H54 (cell line): ENCODE measurements around the gene RBM18.

Experiments
- DNase-seq: peaks from one replicate; pipeline ENCODE4 v3.0.0; 2011; ENCODE audit warnings: low spot score, mixed read lengths; ENCODE audit not compliant: insufficient read length
- FAIRE-seq: peaks from 3 replicates; lab custom pipeline; 2011; peaks lifted over from hg19 to GRCh38; lab: Jason Lieb, UNC
- POLR2A ChIP-seq: IDR thresholded peaks from 2 replicates; pipeline ENCODE4 v1.6.1; 2011; ENCODE audit warnings: low read depth, mild to moderate bottlenecking, low read length

RBM18 gene

DNA sequence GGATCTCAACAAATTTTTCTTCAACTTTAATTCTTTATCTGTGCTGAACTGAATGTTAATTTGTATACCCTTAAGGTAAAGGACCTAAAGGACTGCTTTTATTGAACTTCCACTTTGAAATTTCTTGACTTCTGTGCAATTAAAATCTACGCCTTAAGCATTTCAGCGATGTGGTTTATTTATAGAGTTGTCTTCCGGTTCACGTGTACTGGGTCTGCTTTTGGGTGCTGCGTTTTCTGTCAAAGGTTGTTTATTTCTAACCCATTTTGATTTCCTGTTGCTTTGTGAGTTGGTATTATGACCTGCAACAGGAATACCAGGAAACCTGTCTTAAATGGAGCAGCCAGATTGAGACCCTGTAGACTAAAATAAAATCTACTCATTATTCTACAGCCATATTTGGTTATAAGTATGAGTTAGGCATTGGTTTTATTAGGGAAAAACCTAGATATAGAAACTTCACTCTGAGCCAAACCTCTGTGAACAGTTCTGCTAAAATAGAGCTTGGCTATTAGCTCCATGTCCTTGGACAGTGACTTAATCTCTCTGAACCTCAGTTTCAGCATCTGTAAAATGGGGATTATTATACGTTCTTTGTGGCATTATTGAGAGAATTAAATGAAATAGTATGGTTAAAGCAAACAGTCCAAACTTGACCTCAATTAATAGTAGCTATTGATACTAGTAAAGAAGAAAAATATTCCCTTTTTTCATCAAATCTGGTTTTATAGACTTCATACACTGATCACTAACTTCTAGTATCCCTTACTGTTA, 3.6 kb upstream of the RBM18 start:
- FAIRE-seq (no peak), DNase-seq (no peak)
- TF ChIP-seq POLR2A, result no peak

- FAIRE-seq, result peak; percentile 67
- peak; percentile 15 for DNase-seq
- no peak for TF ChIP-seq POLR2A
Measured at GRCh38 chr9:122265149-122265915, 692 bp upstream of the RBM18 start.

DNA sequence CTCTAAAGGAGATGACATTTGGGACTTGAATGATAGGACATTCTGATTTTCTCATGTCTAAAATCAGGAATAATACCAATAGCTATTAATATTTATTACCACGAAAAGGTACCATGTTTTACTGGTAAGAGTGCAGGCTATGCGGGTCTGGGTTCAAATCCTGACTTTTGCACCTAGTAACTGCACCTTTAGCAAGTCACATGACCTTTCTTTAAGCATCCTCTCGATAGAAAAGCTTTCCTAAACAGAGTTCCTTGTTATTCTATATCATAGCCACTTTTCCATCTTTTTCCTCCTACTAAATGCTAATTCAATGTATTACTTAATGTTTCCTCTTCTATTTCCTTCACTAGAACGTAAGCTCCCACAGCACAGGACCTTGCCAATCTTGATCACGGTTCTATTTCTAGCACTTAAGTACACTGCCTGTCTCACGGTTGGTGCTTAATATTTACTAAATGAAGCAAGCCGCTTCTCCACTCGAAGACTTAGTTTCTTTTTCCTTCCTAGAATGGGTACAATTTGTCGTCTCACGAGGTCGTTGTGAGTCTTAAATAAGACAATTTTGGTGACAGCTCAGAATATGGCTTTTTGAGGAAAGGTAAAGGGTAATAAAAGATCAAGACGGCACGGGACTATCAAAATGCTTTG, 816 bp downstream of the RBM18 start:
- TF ChIP-seq POLR2A, result no peak
- no peak for FAIRE-seq
- no peak for DNase-seq

DNA sequence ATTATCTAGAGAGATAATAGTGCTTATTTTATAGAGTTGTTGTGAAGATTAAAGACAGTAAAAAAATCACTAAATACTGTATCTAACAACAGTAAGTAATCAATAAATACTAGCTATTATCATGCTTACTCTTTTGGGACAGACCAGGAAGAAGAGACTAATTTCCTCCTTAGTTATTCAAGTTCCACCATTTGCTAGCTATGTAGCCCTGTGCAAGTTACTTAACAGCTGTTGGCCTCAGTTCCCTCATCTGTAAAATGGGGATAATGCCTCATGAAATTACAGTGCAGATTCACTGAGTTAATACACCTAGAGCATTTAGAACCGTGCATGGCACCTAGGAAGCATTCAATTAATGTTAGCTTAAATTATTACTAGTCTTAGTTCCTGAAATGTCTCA, 2.6 kb downstream of the RBM18 start:
- TF ChIP-seq POLR2A, result no peak

DNA sequence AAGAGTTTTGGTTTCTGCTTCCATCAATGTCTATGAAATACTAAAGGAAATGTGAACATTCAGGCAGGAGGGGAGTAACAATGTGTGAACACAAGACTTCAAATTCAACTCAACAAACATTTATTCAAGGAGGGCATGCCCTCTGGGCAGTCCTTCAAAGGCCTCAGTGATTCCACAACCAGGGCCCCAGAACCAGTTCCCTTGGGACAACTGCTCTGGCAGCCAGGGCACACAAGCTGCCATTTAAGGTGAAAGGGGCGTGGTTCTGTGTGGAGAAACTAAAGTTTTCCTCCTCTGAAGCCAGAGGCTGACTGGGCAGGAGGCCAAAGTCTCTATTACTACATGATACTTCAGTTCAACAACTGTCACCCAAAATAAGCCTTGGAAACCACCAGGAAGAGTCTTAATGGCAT, 3.2 kb downstream of the RBM18 start:
- no peak for TF ChIP-seq POLR2A
- DNase-seq (no peak), FAIRE-seq (no peak)

More for the DNA sequence above, 2.6 kb downstream of the RBM18 start:
- DNase-seq (no peak), FAIRE-seq (no peak)

DNA sequence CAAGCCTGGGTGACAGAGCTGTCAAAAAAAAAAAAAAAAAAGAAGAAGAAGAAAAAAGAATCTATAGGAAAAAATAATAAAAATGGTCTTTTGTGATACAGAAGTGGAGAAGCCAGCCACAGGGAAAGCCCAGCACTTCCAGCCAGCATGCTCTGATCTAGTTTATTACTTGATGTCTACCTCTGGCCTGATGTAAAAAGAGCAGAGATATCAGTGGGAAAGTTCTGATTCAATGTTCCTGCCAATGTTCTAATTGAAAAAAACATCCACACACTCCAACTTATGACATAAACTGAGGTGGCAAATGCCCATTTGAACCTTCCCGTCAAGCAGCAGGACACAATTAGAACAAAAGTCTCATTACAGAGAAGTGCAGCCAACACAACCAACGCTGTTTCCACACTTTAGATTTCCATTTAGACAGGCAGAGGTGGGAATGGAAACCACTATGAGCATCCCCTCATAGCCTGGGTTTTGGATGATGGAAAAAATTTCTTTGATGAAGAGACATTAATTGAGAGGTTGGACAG, 5.7 kb downstream of the RBM18 start:
- no peak for FAIRE-seq
- TF ChIP-seq POLR2A, result no peak
- no peak for DNase-seq

GRCh38 chr9:122256206-122256605, 8.4 kb downstream of the RBM18 start:
- no peak for DNase-seq
- FAIRE-seq, result no peak
- no peak for TF ChIP-seq POLR2A

DNA sequence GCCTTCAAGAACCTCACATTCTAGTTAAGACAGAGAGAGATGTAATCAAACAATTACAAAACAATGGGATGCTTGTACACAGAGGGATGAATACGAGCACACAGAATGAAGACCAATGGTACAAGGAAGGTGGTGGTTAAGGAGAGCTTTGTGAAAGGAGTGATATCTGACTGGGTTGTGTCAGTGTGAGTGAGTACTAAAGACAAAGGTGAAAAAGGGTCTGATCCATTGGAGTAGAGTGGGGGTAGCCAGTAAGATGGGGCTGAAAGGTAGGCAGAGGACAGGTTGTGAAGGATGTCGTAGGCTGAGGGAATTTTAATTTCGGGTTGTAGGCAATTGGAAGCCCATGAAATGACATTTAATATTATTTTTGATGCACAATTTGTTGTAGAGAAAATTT, 9.9 kb downstream of the RBM18 start:
- DNase-seq, result no peak
- TF ChIP-seq POLR2A, result no peak
- no peak for FAIRE-seq

DNA sequence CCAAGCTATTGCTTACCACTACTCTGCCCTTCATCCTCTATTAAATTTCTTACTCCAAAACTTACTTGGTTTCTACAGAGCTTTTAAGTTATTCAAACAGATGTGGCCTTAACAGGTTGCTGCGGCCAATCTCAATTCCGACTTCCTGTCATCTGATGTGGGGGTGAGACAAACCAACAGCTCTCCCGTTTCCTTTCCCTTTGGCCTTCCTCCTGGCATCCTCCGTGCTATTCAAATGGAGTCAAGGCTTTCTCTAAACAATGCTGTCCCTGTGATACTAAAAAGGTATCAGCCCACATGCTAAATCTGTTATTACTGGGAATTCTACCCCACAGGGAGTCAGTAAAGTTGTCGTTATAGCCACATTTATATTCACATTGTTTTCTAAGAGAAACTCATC, 11.8 kb downstream of the RBM18 start:
- FAIRE-seq (no peak), DNase-seq (no peak)
- no peak for TF ChIP-seq POLR2A

- TF ChIP-seq POLR2A, result no peak
- no peak for DNase-seq
- FAIRE-seq, result no peak
Measured at GRCh38 chr9:122251351-122251750, 13.3 kb downstream of the RBM18 start.

DNA sequence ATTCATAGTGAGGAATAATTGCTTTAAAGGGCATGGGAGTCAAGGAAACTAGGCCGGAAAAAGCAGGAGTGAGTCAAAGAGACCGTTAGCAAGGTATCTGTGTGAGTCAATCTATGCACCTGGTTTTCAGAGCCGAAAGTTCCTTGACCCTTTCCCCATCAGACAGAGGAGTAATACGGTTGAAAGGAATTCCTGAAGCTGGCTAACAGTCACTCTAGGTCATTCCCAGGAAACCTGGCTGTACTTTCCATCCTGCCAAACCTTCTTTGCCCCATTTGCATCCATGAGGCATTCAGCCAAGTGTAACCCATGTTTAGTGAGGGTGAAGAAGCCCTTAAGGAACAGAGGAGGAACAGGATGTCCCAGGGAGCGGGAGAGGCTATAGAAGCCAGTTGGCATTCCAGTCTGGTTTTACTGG, 16.2 kb downstream of the RBM18 start:
- TF ChIP-seq POLR2A, result no peak
- DNase-seq (no peak), FAIRE-seq (peak; percentile 43)

DNA sequence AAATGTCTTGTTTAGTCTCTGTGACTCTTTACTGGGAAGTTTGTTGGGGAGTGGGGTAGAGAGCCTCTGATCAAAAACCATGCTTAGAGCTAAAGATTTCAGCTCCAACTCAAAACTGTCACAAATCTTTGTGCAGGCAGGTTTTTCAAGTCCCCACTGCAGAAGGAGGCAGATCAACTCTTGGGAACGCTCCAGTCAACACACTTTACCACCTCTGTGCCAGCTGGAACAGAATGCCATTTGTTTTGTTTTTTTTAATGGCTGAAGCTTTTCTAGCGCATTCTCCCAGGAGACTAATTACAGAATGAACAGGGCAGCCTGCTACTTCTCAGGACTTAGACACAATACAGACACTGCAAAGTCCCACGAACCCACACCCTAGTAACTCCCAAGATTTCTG, 18.0 kb downstream of the RBM18 start:
- TF ChIP-seq POLR2A, result no peak
- DNase-seq, result no peak
- FAIRE-seq, result no peak

DNA sequence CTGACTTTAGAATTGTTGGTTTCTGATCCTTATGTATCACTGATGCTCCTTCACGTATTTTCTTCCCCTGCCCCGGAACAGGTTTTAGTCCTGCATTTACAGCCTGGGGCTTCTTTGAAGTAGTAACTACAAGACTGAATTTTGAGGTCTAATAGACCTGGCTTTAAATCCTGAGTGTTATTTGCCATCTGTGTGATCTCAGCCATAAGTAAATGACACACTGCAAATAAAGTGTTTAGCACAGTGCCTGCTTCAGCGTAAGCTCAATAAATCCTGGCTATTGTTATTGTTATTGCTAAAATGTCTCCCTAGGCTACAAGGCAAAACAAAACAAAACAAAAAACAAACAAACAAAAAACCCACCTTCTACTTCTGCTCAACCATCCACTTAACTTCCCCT, 20.3 kb downstream of the RBM18 start:
- no peak for TF ChIP-seq POLR2A
- no peak for FAIRE-seq

DNA sequence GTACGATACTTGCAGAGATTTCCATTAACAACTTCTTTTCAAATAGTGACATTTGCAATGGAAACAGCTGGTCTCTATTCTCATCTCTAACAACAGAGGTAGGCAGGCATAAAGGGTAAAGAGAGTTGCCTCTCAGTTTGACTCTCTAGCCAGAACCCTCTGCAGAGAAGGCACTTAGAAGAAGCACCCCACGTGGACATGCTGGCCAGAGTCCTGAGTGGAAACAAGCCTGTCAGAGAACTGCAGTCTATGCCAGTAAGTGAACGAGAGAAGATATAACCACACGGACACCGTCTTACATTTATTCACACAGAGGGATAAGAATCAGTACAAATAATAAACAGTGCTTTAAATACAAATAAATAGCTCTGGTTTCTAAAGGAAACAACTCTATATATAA, 24.9 kb downstream of the RBM18 start:
- TF ChIP-seq POLR2A, result no peak
- no peak for FAIRE-seq
- DNase-seq, result no peak

More for the DNA sequence above, 20.3 kb downstream of the RBM18 start:
- DNase-seq, result no peak
